HG03558 (cell line): ENCODE measurements around the gene FAM20A.
"Not testable (repeated sequence)": the region's sequence is repeated elsewhere in the genome, so short reads cannot be mapped to it uniquely, and the experiment has no call there.

Experiments
- ATAC-seq: cut with Tn5 transposase; IDR thresholded peaks from one replicate; pipeline ENCODE4 v1.9.1; 2021; ENCODE audit warnings: moderate number of reproducible peaks; ENCODE audit not compliant: unreplicated experiment; ENCODE audit errors: extremely low read depth

The FAM20A gene

GRCh38 chr17:68592682-68593641, 8.2 kb downstream of the FAM20A start:
- ATAC-seq, result no peak

GRCh38 chr17:68592009-68592408, 9.2 kb downstream of the FAM20A start:
- ATAC-seq, result no peak

GRCh38 chr17:68591583-68591982, 9.6 kb downstream of the FAM20A start:
- ATAC-seq, result no peak

DNA sequence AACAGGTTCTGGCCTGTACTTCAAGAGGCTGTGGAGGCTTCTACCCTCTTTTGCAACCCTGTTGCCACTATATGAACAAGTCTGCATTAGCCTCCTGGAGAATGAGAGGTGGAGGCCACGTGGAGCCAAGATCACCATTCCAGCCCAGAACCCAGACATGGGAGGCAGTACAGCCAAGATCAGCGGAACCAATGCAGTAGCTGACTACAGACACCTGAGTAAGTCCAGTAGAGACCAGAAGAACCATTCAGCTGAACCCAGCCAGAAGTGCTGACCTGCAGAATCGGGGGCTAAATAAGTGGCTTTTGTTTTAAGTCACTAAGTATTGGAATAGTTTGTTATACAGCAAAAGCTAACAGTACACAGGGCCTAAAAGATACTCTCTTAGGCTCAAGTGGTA, 12.1 kb downstream of the FAM20A start:
- ATAC-seq, result no peak

- ATAC-seq, result no peak
Measured at GRCh38 chr17:68588362-68588761, 12.8 kb downstream of the FAM20A start.

DNA sequence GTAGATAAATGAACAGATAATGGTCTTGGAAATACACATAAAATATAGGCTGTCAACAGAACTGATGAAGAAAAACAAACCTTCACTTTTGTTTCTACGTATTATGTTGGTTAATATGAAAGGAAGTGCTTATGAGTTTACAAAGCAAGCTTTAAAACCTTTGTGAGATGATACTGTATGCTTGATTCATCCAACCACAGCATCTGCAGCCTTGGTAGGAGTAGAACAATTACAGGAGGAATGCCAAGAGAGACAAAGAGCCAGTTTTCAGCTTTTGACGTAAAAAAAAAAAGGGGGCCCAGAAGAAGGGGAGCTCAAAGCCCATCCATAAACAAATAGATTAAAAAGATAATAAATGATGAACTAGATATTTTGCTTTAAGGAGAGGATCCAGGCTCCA, 13.3 kb downstream of the FAM20A start:
- ATAC-seq, result no peak

DNA sequence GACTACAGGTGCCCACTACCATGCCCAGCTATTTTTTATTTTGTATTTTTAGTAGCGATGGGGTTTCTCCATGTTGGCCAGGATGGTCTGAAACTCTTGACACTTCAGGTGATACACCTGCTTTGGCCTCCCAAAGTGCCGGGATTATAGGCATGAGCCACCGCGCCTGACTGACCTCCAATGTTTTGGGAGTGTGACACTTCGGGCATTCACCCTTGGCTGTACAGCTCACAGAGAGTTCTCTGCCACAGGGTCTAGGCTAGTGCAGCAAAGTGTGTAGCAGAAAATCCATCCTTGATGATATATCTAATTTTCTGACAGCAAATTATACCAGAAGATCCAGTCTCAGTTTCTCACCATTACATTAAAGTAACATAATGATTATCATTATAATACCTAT, 14.1 kb downstream of the FAM20A start:
- ATAC-seq, result no peak

- no peak for ATAC-seq
Measured at GRCh38 chr17:68585643-68586042, 15.5 kb downstream of the FAM20A start.

GRCh38 chr17:68584581-68585303, 16.4 kb downstream of the FAM20A start:
- ATAC-seq, result no peak

DNA sequence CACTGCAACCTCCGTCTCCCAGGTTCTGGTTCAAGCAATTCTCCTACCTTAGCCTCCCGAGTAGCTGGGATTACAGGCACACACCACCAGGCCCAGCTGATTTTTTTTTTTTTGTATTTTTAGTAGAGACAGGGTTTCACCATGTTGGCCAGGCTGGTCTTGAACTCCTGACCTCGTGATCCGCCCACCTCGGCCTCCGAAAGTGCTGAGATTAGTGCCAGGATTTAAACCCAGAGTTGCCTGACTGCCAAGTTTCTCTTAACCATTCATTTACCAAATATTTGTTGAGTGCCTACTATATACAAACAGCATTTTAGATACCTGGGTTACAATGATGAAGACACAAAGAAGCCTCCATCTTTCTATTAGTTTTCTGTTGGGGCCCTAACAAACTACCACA, 18.3 kb downstream of the FAM20A start:
- ATAC-seq, result not testable (repeated sequence)

GRCh38 chr17:68581863-68582645, 19.1 kb downstream of the FAM20A start:
- ATAC-seq, result no peak

DNA sequence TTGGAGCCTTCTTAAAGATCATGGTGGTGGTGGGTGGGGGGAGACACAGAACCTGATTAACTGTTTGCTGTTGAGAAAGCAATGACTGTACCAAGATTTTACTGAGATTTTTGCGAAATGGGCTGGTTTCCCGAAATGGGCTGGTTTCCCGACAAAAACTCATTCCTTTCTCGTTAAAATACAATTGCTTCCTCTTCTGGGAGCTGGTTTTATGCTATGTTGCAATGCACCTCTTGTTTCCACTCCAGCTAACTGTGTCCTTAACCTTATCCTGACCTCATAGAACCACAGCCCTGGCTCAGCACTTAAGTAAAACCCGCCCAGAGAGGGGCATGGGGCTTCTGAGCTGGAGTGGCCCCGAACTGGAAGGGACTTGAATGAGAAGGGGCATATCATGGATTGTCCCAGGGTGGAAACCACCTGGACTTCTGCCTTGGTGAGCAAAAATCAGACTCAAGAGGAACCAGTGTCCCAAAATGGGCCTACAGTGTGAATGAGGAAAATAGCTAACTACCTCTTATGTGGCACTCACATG, 20.9 kb downstream of the FAM20A start:
- ATAC-seq, result no peak

DNA sequence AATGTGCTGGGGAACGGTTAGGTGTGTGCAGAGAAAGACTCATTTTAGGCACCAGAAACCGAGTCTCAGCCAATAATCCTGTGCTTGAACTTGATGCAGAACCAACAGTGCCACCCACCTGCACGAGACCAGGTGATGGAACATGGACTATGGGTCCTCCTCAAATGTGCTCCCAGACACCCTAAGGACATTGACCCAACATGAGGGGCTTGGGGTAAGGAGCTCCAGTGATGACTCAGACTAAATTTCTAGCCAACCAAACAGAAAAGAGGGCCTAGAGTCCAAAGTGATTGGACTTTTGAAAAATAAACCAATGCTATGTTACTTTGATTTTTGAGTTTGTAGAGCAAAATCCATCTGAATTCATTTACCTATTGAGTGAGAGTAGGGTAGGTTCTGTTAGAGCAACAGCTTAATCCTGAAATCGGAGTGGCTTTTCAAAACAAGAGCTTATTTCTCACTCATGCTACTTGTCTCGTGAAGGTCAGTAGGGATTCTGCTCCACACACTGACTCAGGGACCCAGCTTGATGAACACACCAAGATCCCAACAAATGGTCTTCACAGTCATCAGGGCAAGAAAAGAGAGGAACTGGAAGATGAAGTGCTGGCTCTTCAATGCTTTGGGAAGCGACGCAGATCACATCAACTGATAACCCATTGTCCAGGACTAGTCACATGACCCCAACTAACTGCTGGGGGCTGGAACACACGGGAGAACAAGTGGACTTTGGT, 21.8 kb downstream of the FAM20A start:
- ATAC-seq, result no peak

DNA sequence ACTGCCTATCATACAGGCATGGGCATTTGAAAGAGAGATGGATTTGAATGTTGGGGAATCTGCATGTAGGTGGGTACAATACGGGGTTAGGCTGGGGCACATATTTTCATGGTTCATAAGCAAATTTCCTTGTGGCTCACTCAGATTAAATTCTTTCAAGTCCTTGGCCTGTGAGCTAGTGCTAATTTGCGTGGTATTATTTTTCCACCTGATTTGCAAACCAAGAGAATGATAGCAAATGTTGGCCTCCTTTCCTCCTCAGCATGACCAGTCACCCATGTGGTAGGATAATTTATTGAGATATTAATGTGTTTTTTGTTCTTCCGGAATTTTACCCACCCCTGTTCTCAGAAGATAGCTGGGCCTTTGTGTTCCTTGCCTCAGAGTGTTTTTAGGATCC, 22.9 kb downstream of the FAM20A start:
- no peak for ATAC-seq

DNA sequence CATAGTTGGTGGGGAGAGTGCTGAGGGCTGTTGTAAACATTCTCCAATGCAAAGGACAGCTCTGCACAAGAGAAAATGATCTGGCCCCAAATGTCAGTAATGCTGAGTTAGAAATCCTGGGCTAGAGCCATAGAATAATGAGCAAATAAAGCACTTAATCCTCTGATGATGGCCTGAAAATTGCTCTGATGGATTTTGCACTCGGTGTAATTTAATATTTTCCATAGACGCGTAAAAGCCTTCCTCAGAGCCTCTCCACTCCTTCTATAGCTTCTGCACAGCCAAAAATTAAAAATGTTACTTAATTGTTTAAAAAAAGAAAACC, 23.7 kb downstream of the FAM20A start:
- ATAC-seq, result no peak

- ATAC-seq, result no peak
Measured at GRCh38 chr17:68576811-68577496, 24.2 kb downstream of the FAM20A start.

DNA sequence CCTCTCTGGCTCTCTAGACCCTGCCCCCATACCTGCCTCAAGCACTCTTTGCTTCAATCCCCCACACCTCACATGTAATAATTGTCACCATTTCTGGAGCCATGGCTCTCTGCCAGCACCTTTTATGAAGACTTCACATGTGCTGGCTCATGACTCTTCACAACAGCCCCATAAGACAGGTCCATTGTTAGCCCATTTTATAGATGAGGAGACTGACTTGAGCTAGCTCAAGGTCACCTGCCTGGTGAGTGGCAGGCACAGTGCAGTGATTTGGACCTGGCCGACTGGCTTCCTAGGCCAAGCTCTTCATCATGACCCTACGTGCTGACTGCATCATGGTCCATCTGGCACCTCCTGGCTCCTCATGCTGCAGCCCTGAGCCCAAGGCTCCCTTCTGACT, 25.0 kb downstream of the FAM20A start:
- no peak for ATAC-seq

- ATAC-seq, result no peak
Measured at GRCh38 chr17:68573338-68573737, 27.8 kb downstream of the FAM20A start.

DNA sequence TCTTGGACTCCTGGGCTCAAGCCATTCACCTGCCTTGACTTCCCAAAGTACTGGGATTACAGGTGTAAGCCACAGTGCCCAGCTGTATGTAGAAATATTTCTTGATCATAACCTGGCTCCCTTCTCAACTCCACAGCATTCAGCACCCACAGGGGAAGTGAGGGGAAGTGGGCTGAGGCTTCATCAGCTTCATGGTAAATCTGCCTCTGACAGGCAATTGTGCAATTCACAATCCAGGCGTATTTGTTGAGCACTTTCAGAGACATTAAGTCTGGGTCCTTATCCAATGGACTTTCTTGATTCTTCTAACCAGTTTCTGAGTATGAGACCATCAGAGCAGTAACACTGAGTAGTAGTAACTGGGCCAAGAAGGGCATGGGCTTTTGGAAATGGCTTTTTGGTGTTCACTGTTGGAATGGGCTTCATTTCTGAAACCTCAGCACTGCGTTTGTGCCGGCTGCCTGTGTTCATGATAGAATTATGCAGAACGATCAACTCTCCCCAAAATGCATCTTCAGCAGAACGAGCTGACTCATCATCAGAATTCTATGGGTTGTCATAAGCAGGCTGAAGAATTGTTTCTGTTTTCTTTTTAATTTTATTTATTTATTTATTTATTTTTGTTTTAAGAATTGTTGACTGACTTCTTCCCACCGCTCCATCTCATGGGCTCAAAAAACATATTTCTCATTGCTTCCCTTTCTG, 28.9 kb downstream of the FAM20A start:
- ATAC-seq, result no peak
